HUDEP-2 (cell line): Measurements from ENCODE around the gene CACHD1.
"Not testable (repeated sequence)": the region's sequence is repeated elsewhere in the genome, so short reads cannot be mapped to it uniquely, and the experiment has no call there.

Experiments used
- DNase-seq, 76 experiments: peaks; one replicate each; lab custom pipeline; 2025; ENCODE audit not compliant: unreplicated experiment in 76 of 76; lab: John Stamatoyannopoulos, UW

The CACHD1 gene

DNA sequence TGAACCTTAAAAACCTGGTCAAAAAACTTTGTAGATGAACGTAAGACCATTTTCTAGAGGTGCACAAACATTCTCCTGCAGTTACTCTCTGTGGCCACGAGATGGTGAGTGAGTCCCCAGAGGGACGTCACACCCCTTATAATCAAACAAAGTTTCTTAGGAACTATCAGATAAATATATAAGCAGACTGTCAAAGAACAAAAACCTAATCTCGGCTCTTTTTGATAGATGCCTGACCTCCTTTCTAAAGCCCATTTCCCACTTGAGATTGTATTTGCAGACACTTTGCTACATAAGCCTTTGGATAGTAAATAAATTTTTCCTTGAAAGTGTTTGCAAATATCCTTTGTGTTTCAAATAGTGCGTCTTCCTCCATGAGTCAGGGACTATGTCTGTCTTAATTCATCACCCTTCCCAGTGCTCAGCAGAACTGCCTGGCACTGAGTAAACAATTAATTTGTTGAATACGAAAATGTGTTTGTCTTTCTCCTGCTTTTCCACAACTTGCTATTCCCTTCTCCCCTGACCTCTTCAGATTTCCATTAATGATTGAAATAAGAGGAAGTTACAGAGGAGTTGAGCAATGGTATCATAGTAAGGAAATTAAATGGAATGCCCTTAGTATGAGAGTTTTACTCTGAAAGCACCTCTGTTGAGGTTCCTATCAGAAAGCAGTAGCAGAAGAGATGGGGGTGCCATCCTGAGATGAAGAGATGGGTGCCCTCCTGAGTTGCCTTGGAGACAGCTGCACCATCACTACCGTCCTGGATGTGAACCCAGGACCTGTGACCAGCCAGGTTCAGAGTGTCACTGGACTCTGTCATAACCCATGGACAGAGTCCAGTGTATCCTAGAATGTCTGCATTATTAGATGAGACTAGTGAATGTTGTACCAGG is 217.1 kb downstream of the CACHD1 start:
- DNase-seq: peak in 15 of 76 experiments; percentile 3 to 43 (median 9)

- no peak for DNase-seq
Measured at GRCh38 chr1:64687725-64688327, 217.9 kb downstream of the CACHD1 start.

DNA sequence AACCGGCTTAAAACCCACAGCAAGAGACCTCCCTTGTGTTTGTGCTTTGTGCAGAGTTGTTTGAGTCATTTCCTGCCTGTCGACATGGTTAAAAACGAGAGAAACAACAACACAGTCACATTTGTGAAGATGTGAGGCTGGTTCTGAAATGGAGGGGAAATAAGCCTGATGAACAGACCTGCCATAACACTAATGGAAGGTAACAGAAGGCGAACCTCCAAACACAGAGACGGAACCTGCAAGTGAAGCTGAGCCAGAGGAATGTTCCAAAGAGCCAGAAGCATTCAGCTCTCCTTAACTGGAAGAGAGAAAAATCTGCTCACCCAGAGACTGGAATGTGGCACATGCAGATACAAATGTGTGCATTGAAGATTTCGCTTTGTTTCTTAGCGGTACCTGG is 221.7 kb downstream of the CACHD1 start:
- no peak for DNase-seq

GRCh38 chr1:64692911-64693310 is 223.0 kb downstream of the CACHD1 start:
- DNase-seq: no peak

DNA sequence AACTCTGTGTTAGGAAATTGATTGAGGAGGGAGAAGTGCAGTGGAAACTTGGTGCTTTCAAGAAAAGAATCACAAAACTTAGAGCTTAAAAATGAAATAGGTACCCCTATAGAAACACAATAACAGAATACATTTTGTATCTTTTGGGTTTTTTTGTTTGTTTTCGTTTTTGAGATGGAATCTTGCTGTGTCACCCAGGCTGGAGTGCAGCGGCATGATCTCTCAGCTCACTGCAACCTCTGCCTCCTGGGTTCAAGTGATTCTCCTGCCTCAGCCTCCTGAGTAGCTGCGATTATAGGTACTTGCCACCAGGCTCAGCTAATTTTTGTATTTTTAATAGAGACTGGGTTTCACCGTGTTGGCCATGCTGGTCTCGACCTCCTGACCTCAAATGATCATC is 223.5 kb downstream of the CACHD1 start:
- no peak for DNase-seq

GRCh38 chr1:64696879-64697278 is 226.9 kb downstream of the CACHD1 start:
- DNase-seq: no peak

GRCh38 chr1:64699327-64699726 is 229.4 kb downstream of the CACHD1 start:
- DNase-seq: no peak

GRCh38 chr1:64701071-64701470 is 231.1 kb downstream of the CACHD1 start:
- DNase-seq: no peak

DNA sequence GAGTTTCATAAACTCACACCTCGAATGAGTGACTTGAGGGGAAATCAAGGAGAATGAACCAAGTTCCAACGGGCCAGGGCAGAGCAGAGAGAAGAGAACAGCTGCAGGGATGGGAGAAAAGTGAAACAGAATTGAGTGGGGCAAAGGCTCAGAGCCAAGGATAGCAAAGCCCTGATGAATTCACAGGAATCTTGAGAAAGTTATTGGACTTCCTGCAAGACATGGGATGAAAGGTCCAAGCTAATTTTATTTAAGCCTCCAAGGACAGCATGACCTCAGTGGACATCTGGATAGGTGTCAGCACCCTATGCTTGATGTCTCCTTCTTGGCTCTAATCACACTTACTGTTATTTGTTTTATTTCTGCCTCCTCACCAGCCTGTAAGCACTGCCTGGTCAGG is 232.0 kb downstream of the CACHD1 start:
- DNase-seq: no peak

GRCh38 chr1:64702670-64703069 is 232.7 kb downstream of the CACHD1 start:
- not testable (repeated sequence) for DNase-seq

GRCh38 chr1:64703600-64703999 is 233.7 kb downstream of the CACHD1 start:
- DNase-seq: no peak

DNA sequence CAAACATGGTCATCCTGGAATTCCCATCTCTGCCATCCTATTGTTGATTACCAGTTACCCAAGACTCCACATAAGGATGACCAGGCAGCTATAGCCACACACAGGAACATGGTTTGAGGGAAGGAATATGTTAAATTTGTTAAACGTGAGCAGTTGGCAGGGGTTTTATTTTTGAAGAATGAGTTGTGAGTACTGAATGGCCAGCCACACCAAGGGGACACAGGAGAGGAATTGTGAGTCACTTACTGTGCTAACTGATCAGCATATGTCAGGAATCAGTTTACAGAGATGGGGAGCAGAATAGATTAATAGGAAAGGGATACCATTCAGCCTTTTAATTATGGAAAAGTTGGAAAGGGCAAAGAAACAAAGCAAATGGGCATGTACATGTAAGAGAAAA is 235.7 kb downstream of the CACHD1 start:
- DNase-seq: no peak

GRCh38 chr1:64711266-64711665 is 241.3 kb downstream of the CACHD1 start:
- no peak for DNase-seq

DNA sequence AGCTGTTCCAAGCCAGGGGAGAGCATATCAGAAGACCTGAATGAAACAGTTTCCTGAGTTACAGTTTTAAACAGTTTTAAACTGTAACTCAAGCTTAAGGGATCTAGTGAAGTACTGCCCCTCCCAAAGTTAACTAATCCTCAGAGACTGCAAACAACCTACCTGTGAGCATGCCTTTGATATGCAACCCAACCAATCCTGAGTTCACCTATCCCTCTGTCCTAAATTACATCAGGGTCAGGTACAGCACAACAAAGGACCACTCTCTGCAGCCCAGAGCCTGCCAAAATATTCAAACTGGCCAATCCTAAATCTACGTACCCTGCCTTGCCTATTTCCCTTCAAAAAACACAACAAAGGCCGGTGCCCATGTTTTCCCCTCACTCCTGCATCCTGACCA is 242.1 kb downstream of the CACHD1 start:
- no peak for DNase-seq

DNA sequence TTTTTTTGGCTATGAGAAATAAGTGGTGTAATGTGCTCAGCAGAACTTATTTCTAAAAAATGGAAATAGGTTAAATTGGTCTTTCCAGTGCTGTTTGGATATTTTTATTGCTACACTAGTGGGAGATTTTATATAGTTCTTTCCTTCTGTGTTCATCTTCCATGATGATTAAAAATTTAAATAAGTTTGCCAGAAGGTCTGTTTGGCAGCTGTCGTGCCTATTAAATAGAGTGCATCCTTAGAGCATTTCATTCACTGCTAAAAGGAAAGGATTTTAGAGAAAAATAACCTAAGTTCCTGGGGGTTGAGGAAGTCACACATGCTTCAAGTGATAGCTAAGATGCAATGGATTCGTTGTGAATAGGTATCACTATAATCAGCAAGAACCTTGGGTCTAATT is 245.3 kb downstream of the CACHD1 start:
- no peak for DNase-seq

DNA sequence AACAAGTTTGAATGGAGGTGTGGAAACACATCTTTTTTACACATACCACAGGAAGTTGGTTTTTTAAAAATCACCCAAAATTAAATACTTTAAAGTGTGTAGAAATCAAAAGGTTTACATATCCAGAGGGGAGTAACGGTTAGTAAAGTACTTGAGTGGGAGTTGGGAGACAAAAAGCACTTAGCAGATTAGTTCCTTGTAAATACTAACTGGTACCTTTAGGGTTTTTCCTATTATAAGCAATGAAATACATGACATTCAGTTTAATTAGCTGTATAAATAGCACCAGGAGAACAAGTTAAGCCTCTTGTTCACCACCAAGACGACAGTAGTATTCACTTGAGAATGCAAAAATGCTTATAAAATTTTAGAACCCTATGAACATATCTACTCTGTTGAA is 251.2 kb downstream of the CACHD1 start:
- no peak for DNase-seq

DNA sequence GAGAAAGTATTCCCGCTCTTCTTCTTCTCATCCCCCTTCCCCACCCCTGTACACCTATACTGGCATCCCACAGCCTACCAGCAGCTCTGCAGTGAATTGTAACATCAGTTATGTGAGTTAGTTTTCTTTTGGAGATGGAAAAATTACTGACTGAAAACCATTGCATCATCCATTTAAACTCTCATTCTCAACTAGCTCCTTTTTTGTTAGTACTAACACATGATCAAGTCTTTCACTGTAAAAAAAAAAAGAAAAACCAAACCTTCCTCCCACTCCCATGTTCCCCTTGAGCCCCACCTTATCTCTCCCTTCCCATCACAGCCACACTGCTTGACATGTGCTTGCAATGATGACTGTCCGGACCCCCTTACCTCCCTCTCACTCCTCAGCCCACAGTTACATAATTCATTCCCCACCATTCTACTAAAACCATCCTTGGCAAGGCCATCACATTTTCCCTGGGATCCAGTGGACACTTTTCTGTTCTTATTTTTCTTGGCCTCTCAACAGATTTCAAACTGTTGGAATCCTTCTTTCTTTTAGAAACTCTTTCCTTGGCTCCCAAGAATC is 251.7 kb downstream of the CACHD1 start:
- no peak for DNase-seq

DNA sequence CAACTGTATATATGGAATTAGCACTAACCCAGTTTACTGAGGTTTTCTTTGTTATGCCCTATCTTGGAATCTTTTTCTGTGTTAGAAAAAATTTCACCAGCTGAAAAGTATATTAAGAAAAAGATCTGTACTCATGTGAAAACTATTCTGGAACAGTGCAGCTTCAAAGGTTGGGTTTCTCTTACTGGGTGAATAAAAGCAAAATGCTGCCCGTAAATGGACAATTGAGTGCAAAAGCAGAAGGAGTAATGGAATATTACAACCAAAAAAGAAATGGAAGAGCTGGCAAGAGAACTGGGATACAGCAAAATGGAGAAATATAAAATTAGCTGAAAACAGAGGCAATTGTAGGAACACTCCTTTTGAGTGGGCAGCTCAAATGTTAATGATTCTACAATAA is 257.9 kb downstream of the CACHD1 start:
- DNase-seq: no peak

- no peak for DNase-seq
Measured at GRCh38 chr1:64733581-64734286, 263.8 kb downstream of the CACHD1 start.

GRCh38 chr1:64734287-64734652 is 264.3 kb downstream of the CACHD1 start:
- no peak for DNase-seq

DNA sequence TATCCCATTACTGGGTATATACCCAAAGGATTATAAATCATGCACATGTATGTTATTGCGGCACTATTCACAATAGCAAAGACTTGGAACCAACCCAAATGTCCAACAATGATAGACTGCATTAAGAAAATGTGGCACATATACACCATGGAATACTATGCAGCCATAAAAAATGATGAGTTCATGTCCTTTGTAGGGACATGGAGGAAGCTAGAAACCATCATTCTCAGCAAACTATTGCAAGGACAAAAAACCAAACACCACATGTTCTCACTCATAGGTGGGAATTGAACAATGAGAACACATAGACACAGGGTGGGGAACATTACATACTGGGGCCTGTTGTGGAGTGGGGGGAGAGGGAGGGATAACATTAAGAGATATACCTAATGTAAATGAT is 270.8 kb downstream of the CACHD1 start:
- DNase-seq: not testable (repeated sequence)
